ENCODE results near the gene GNG11.
"Not testable (repeated sequence)": the region's sequence is repeated elsewhere in the genome, so short reads cannot be mapped to it uniquely, and the experiment has no call there.

GNG11 gene

GRCh38 chr7:93897680-93898079 lies 23.9 kb upstream of the GNG11 start:
- no peak overlapping the region for H3K27ac ChIP-seq
- TF ChIP-seq, protein P1, sequence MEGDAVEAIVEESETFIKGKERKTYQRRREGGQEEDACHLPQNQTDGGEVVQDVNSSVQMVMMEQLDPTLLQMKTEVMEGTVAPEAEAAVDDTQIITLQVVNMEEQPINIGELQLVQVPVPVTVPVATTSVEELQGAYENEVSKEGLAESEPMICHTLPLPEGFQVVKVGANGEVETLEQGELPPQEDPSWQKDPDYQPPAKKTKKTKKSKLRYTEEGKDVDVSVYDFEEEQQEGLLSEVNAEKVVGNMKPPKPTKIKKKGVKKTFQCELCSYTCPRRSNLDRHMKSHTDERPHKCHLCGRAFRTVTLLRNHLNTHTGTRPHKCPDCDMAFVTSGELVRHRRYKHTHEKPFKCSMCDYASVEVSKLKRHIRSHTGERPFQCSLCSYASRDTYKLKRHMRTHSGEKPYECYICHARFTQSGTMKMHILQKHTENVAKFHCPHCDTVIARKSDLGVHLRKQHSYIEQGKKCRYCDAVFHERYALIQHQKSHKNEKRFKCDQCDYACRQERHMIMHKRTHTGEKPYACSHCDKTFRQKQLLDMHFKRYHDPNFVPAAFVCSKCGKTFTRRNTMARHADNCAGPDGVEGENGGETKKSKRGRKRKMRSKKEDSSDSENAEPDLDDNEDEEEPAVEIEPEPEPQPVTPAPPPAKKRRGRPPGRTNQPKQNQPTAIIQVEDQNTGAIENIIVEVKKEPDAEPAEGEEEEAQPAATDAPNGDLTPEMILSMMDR (conservative IDR thresholded peaks at IDR 0.05): no peak

DNA sequence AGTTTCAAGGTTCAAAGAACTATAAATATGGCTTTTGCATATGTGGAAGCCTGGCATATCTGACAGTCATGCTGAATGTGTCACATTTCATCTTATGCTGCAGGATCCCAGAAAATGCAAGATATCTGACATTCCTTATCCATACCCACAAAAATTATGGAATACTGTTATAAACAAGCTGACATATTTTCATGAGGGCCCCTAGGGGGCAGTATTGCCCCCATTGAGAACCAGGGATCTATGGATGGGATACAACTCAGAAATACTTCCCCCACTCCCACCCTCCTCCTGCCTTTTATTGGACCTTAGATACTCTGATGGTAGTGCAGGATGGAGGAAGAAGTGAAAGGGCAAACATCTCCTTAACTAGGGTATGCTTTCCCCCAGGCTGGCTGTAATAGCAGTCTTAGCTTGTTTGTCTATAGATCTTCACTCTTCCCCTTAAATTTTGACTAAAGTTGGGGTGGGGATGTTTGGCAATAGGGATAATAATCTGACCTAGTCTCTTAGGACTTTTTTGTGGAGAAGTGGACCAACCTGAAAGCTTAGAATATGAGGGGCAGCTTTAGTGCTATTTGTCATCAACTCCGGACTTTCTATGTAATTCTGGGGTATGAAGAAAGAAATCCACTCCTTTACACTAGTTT lies 18.6 kb upstream of the GNG11 start:
- TF ChIP-seq, protein P1 (conservative IDR thresholded peaks at IDR 0.05): peak; percentile 39
- H3K27ac ChIP-seq: no peak overlapping the region

DNA sequence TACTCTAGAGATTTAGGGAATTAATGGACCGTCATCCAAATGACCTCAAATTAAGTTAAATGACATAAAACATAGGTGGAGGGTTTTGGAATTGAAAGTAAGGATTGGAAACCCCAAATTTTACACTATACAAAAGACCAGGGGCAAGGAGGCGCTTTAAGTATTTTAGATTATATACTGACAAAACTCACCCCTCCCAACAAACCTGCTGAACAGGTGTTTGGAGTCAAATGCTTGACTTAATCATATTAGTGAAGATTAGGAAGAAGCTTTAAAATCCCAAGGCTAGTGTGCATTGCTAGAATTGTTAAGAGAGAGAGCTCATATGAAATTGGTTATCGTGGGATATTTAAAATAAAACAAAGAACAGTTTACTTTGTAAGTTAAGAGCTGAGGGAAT lies 15.3 kb upstream of the GNG11 start, which contains the start of gene GNGT1:
TSS of gene GNGT1 (plus strand) at position 301 of the 400 bp plus-strand sequence. CDS start 180 bp downstream, outside the sequence.
- H3K27ac ChIP-seq: no peak within 1 kb of the TSS
- TF ChIP-seq, protein P1 (conservative IDR thresholded peaks at IDR 0.05): no peak

DNA sequence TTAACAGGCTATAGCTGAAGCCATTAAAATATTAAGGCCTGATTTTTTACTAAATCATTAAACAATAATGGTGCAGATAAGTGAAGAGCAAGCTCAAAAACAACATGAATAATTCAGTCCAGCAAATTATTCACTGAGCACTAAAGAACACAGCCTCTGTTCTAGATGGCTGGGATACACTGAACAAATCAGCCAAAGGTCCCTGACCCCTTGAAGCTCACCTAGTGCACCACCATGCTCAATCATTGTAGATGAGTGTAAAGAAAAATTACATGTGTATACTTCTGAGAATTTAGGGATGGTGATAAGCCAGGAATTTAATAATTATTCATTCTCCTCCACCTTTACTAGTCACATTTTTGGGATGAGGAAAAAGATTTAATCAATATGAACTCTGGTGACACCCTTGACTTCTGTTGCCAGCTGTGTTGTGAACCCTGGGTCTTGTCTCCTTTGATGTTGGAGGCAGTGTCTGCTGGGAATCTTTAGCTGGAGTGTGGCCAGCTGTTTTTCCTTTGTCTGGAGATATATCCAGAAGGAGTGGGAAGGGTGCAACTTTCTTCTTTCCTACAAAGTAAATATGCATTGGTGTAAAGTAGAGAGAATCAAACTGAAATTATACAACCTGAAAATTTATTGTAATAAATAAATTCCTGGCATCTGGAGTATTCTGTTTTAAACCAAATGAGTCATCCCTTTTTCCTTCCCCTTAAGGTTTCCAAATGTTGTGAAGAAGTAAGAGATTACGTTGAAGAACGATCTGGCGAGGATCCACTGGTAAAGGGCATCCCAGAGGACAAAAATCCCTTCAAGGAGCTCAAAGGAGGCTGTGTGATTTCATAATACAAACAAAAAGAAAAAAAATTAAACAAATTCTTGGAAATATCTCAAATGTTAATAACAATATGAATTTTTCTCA lies 11.2 kb upstream of the GNG11 start:
- TF ChIP-seq, protein P1 (conservative IDR thresholded peaks at IDR 0.05): no peak
- no peak overlapping the region for H3K27ac ChIP-seq

GRCh38 chr7:93911242-93911641 lies 10.3 kb upstream of the GNG11 start:
- H3K27ac ChIP-seq: not testable (repeated sequence)

- not testable (repeated sequence) for H3K27ac ChIP-seq
Measured at GRCh38 chr7:93911661-93912060, 9.9 kb upstream of the GNG11 start.

- TF ChIP-seq, protein P1 (conservative IDR thresholded peaks at IDR 0.05): no peak
Measured at GRCh38 chr7:93913197-93913596, 8.3 kb upstream of the GNG11 start.

DNA sequence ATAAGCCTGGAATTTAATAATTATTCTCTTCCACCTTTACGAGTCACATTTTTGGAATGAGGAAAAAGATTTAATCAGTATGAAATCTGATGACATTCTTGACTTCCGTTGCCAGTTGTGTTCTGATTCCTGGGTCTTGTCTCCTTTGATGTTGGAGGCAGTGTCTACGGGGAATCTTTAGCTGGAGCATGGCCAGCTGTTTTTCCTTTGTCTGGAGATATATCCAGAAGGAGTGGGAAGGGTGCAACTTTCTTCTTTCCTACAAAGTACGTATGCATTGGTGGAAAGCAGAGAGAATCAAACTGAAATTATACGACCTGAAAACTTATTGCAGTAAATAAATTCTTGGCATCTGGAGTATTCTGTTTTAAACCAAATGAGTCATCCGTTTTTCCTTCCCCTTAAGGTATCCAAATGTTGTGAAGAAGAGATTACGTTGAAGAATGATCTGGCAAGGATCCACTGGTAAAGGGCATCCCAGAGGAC lies 6.9 kb upstream of the GNG11 start:
- no peak overlapping the region for H3K27ac ChIP-seq
- TF ChIP-seq, protein P1 (conservative IDR thresholded peaks at IDR 0.05): no peak

More at GRCh38 chr7:93913197-93913596, 8.3 kb upstream of the GNG11 start:
- no peak overlapping the region for H3K27ac ChIP-seq

GRCh38 chr7:93915206-93915842 lies 6.2 kb upstream of the GNG11 start:
- not testable (repeated sequence) for H3K27ac ChIP-seq

GRCh38 chr7:93915888-93916287 lies 5.6 kb upstream of the GNG11 start:
- not testable (repeated sequence) for H3K27ac ChIP-seq

GRCh38 chr7:93916315-93916714 lies 5.2 kb upstream of the GNG11 start:
- not testable (repeated sequence) for H3K27ac ChIP-seq

Data from VCaP (cell line).